Memory B cell (primary cell): Measurements from ENCODE around the gene CEBPE.

Experiments used
- ATAC-seq: fragments of 150-1000 bp; cut with Tn5 transposase; 2 replicates; pipeline ENCODE4 v1.10.0; 2021; ENCODE audit warnings: low read depth, mild to moderate bottlenecking, moderate library complexity
- DNase-seq, 2 donors: peaks; one replicate each; pipeline ENCODE4 v3.0.0; 2022; ENCODE audit warnings: low spot score in 2 of 2
- H3K27ac Mint-ChIP-seq: one replicate; pipeline ENCODE4 v1.8.0; 2022; ENCODE audit warnings: mild to moderate bottlenecking, moderate library complexity, mixed read lengths
- H3K27me3 Mint-ChIP-seq: one replicate; pipeline ENCODE4 v1.8.0; 2022; ENCODE audit warnings: mixed read lengths
- H3K36me3 Mint-ChIP-seq: one replicate; pipeline ENCODE4 v1.8.0; 2022; ENCODE audit warnings: mild to moderate bottlenecking, mixed read lengths
- H3K4me1 Mint-ChIP-seq: one replicate; pipeline ENCODE4 v1.8.0; 2022; ENCODE audit warnings: mixed read lengths
- H3K4me3 Mint-ChIP-seq: one replicate; pipeline ENCODE4 v1.8.0; 2022; ENCODE audit warnings: mild to moderate bottlenecking, moderate library complexity, mixed read lengths
- H3K9me3 Mint-ChIP-seq: one replicate; pipeline ENCODE4 v1.8.0; 2022; ENCODE audit warnings: mixed read lengths

The CEBPE gene

DNA sequence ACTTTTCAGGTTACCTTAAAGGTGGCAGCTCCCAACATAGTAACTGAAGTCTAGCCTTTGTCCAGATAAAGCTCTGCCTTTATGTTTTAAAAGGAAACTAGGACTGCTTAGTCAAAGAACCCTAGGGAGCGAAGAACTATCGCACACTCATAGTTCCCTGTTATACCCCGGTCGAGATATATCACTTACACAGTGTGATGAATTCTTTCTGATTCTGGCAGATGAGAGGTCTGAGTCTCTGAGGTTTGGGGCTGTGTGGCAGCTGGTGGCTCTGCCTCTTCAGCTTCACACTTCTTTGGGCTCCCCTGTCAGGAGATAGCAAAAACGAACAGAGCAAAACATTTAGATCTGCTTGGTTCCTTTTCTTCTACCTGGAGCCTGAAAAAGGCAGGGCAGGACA is 41.1 kb downstream of the CEBPE start:
- Mint-ChIP-seq H3K36me3 (peaks cover 28% of the 10 kb centered on the region), H3K9me3 (no peaks in the 10 kb centered on the region), H3K4me1 (peaks cover 3% of the 10 kb centered on the region), H3K4me3 (no peak overlapping the region), H3K27me3 (no peaks in the 10 kb centered on the region), H3K27ac (no peak overlapping the region)
- ATAC-seq (no peak), DNase-seq (no peak)

DNA sequence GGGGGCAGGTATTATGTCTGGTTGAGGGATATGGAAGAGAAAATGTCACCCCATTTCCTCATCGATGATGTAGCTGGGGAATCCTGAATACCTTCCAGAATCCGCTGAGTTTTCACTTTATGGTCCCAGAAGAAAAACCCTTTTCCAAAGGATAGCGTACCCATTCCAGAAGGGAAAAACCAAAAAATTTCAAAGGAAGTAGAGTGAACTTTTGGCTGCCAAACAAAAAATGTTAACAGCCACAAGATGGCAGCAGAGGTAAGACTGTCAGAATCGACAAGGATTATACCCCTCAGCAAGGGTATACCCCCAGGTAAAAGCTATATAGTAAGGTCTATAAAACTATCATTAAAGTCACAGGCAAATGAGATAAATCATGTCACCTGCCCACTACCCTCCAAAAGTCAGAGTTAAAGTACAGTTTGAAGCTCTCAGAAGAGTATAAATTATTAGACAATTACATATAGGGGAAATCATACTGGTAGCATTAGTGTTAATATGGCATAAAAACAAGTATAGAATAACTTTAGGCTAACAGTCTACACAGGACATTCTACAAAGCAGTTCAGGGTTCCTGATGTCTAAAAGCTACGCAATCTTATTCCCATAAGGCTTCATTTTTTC is 42.2 kb downstream of the CEBPE start:
- peak; percentile 57 for ATAC-seq
- no peaks in the 10 kb centered on the region for H3K27me3 Mint-ChIP-seq
- no peaks in the 10 kb centered on the region for H3K9me3 Mint-ChIP-seq
- no peak overlapping the region for H3K4me3 Mint-ChIP-seq
- H3K4me1 Mint-ChIP-seq, result peaks cover 5% of the 10 kb centered on the region
- DNase-seq, result peak in 1 of 2 donors; percentile 42
- H3K36me3 Mint-ChIP-seq, result peaks cover 28% of the 10 kb centered on the region
- peak overlapping the region; percentile 28 for H3K27ac Mint-ChIP-seq

DNA sequence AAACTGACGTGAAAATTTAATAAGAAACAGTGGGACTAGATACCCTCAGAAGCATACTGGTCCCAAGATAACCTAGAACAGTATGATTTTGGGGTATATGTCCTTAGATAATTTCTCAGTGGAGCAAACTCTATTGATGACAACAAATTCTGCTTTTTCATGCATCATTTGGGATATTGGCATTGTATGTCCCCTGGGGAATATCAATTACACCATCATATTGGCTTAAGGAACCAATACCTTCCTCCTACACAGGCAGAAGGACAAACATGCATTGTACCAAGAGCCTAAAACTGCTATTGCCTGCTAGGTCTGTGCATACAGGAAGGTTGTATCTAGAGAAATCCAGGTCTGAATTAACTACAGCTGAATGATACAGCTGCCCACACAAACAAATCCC is 44.1 kb downstream of the CEBPE start:
- Mint-ChIP-seq H3K27me3 (no peaks in the 10 kb centered on the region), H3K4me3 (no peak overlapping the region), H3K4me1 (peaks cover 17% of the 10 kb centered on the region), H3K27ac (no peak overlapping the region), H3K36me3 (peaks cover 15% of the 10 kb centered on the region), H3K9me3 (no peaks in the 10 kb centered on the region)
- DNase-seq, result no peak
- no peak for ATAC-seq

DNA sequence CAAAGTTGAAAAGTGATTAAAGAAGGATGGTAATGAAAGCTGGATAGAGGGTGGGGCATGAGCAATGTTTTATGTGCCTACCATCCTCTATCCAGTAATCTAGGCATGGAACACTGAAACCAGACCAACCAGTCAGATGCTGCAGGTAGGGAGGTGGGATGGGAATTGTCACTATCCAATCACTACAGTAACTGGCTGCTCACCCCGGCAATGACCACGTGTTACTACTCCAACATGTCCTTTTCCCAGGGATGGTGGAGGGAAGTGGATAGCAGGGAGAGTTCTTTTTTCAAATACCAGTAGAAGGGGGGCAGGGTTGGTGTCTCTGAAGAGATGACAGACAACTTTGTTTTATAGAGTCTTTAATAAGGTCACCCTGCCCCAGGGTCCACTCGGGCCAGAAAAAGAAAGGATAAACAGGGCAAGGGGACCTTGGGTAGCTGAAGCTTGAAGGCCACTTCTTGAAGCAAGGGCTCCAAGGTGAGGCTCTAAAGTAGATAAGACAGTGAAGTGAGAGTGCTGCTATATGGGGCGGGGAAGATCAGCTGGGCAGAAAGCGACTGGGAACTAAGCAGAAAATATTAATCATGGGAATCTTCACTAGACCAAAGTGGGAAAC is 47.0 kb downstream of the CEBPE start:
- DNase-seq, result no peak
- no peak for ATAC-seq
- Mint-ChIP-seq H3K27ac (peak overlapping the region; percentile 60), H3K4me1 (peaks cover 24% of the 10 kb centered on the region), H3K9me3 (no peaks in the 10 kb centered on the region), H3K36me3 (peaks cover 11% of the 10 kb centered on the region), H3K4me3 (peak overlapping the region; percentile 81), H3K27me3 (no peaks in the 10 kb centered on the region)

DNA sequence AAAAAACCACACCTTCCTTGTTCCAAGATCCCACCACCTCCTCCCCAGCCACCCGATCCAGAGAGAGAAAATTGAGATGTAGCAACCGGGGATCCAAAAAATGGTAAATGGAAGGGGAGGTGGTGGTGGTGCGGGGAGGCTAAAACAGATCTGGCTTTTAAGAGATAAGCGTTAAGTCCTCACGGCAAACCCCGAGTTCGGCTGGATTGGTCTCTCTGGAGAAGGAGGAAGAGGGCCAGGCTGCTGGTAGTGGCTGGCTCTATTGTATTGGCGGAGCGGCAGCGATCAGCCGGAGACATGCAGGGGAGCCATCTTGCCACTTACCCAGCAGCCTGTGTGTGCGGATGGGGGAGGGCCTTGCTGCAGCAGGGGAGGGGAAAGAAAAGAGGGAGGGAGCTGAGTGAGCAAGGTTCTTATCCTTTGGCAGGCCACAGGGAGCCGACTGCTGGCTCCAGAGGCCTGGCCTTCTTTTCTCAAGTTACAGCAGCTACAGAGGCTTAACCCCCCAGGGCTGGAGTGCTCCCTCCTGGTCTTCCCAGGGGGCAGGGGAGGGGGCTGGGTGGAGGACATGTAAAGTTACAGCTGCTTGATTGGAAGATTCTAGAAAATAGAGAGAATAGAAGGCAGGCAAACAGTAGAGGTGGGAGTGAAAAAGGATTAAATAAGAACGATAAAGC is 47.7 kb downstream of the CEBPE start:
- no peaks in the 10 kb centered on the region for H3K27me3 Mint-ChIP-seq
- H3K4me3 Mint-ChIP-seq, result peak overlapping the region; percentile 81
- peak; percentile 85 for ATAC-seq
- H3K27ac Mint-ChIP-seq, result peak overlapping the region; percentile 60
- H3K9me3 Mint-ChIP-seq, result no peaks in the 10 kb centered on the region
- peaks cover 11% of the 10 kb centered on the region for H3K36me3 Mint-ChIP-seq
- peaks cover 24% of the 10 kb centered on the region for H3K4me1 Mint-ChIP-seq
- peak; percentile 46 to 51 for DNase-seq

DNA sequence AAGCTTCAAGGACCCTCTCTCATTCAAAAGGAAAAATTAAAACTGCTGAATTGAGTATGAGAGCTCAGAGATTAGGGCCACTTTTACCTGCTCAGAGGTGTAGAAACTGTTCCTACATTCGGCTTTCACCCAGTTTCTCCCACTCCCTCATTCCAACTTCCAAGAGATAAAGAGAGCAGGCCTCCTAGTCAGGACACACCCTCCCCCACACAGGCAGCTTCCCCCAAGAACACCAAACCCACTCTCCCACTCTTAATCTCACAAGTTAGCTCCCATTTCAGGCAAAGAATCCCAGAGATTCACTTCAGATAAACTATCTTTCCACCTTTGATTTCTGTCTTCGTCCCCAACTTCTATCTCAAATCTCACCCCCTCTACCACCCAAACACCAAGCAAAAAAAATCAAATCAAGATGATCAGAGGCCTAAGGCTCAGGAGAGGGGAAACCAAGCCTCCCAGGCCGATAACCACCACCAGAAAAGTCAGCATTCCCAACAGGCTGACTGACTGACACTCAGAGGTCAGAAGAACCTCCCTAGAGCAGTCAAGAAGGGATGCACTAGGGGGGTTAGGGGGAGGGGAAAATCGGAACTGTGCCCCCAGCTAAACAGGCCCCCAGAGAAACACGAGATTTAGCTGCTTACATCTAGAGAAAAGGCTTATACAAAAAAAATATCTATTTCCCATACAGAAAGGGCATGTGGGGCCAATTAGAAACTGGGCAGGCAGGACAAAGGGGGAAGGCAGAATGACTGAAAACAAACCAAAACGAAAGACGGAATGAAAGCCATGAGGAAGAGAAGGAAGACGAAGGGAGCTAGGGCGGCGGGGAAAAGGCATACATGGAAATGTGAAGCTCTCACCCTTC is 48.6 kb downstream of the CEBPE start:
- peak overlapping the region; percentile 60 for H3K27ac Mint-ChIP-seq
- no peak for DNase-seq
- H3K9me3 Mint-ChIP-seq, result no peaks in the 10 kb centered on the region
- H3K36me3 Mint-ChIP-seq, result peaks cover 16% of the 10 kb centered on the region
- peaks cover 27% of the 10 kb centered on the region for H3K4me1 Mint-ChIP-seq
- H3K27me3 Mint-ChIP-seq, result no peaks in the 10 kb centered on the region
- H3K4me3 Mint-ChIP-seq, result peak overlapping the region; percentile 81
- ATAC-seq, result no peak

DNA sequence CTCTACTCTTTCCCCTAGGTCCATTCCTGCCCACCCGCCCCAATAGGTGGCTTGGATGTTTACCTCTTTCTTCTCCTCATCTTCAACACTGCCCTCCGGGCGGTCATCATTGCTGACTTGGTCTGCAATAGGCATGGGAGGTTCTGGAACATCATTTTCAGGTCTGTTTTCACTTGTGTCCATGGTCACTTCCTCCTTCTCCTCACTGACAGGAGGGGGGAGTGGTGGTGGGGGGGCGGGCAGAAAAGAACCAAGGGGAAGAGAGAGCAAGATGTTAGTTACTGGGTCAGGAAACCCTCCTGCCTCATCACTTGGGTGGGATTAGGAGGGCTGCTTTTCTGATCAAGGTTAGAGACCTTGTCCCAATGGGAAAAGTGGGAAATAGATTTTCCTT is 49.6 kb downstream of the CEBPE start:
- ATAC-seq, result no peak
- Mint-ChIP-seq H3K4me1 (peaks cover 27% of the 10 kb centered on the region), H3K9me3 (no peaks in the 10 kb centered on the region), H3K36me3 (peaks cover 15% of the 10 kb centered on the region), H3K27ac (no peak overlapping the region), H3K4me3 (no peak overlapping the region), H3K27me3 (no peaks in the 10 kb centered on the region)
- no peak for DNase-seq

DNA sequence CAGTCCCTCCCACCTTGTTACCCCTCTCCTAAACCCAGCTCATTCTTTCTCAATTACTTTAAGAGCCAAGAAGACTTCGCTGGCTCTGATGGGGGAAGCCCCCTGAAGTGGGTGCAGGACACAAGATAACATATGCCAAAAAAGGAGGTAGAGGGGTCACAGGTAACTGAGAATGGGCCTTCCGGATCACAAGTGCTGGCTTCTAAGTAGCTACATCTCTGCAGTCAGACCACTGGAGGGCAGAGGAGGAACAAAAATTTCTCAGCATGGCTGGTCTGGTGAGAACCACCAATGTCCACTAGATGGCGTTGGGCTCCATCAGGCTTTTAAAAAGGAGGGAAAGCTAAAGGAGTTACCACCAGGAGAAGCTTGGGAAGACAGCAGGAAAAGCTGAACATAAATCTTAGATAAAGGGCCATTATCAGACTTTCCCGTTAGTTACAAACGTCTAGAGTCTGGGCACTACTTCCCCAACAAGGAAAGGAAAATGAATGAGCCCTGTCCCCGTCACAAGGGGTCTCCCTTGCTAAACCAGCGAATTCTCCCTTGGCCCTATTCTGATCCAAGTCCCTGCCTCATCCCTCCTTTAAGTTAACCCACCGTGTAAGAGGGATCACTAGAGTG is 50.2 kb downstream of the CEBPE start:
- ATAC-seq, result peak; percentile 84
- peak overlapping the region; percentile 26 for H3K27ac Mint-ChIP-seq

DNA sequence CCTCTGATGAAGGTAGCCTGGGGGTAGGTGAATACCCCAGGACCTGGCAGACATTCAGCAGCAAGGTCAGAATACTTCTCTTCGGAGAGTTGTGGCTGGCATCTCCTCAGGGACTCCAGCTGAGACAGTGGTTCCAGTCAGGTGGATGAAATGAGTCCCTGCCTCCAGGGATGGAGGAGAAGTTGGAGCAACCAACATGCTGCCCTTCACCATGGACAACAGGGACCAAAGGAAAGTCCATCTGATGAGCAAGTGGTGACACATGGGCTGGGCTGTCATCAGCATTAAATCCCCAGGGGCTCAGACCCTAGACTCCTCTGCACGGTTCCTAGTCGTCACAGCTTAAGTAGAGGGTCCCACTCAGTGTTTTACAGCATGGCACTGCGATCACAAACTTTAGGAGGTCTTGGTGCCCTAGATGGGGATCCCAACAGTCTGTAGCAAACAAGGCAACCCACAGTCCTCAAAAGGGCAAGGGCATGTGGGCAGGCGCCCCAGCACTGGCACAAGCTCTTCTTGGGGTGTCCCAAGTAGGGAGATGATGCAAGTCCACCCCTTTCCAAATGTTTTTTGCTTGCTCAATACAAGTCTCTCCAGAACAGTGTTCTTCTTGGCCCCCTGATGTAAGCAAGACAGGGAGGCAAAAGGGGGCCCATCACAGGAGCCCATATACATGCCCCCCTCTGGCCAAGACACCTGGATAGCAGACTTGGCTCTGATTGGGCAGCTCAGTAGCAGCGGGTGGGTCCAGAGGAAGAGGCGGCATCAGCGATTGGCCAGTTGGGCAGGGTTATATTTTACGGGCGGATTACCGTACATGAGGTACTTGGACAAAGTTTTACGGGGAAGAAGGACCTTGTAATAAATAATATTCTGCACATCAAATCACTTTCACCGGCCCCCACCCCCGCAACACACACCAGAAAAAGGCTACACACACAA is 50.9 kb downstream of the CEBPE start:
- no peak for ATAC-seq
- H3K4me1 Mint-ChIP-seq, result peaks cover 30% of the 10 kb centered on the region
- no peak for DNase-seq
- no peaks in the 10 kb centered on the region for H3K9me3 Mint-ChIP-seq
- H3K36me3 Mint-ChIP-seq, result peaks cover 22% of the 10 kb centered on the region
- no peaks in the 10 kb centered on the region for H3K27me3 Mint-ChIP-seq
- no peak overlapping the region for H3K4me3 Mint-ChIP-seq
- H3K27ac Mint-ChIP-seq, result peak overlapping the region; percentile 26

More for the DNA sequence above, 50.2 kb downstream of the CEBPE start:
- Mint-ChIP-seq H3K4me3 (no peak overlapping the region), H3K36me3 (peaks cover 18% of the 10 kb centered on the region), H3K4me1 (peaks cover 27% of the 10 kb centered on the region), H3K27me3 (no peaks in the 10 kb centered on the region), H3K9me3 (no peaks in the 10 kb centered on the region)
- DNase-seq, result peak; percentile 66 to 77
